ENCODE measurements around the gene KRT39. TPM values are rescaled to one million over a fixed set of nuclear protein-coding genes. Genes with fewer than 3 reads are reported as not detected.

Gene KRT39
- total and polyA plus RNA-seq, 2 of the 13 experiments (the other 11 are each of a cell fraction or from before 2014, with no cell fraction given): 0.07 to 1.2 TPM

DNA sequence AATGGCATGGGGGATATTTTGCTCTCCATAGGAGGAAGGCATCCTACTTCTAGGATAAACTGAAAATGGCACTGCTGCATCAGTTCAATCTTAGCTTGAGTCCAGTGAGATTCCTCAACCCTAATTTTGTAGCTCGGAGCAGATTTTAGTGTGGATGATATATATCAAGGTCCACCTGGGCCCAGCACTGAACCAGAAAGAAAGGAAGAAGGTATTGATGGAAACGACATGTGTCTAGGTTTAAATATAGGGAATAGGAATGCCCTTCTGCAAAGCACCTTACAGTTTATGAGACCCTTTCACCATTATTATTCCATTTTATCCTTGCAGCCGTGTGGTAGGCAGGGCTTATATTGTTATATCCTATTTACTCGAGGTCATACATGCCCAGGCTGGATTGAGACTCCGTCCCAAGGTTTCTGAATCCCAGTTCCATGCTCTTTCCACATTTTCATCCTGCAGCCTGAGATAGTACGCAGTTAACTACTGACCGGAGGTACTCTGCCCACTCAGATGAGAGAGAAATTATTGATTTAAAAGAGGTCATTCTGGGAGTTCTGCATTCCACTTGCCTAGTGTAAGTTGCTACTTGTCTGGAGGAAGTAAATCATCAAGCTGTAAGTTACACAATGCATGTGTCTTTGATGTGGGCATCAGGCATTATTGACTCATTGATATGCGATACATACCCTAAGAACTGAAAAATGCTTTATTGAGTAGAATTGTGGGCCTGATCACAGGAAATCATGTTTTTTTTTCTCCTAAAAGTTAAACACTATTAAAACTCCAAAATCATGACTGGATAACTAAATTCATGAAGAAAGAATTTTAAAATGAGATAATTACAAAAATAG, 10.1 kb downstream of the KRT39 start (continued):
- TF ChIP-seq ZGPAT (CRISPR knock-in tag; IDR thresholded peaks at IDR 0.05): peak; percentile 99
- TF ChIP-seq ZNF44 (CRISPR knock-in tag; IDR thresholded peaks at IDR 0.05): no peak
- TF ChIP-seq HOXA9 (CRISPR knock-in tag; IDR thresholded peaks at IDR 0.05; ENCODE audit: borderline replicate concordance): peak; percentile 94; the same call in 1 of the 2 replicates
- TF ChIP-seq ZNF230 (CRISPR knock-in tag; IDR thresholded peaks at IDR 0.05): no peak
- TF ChIP-seq PPARG (CRISPR knock-in tag; conservative IDR thresholded peaks at IDR 0.05): peak; percentile 91
- TF ChIP-seq GATA4 (IDR thresholded peaks at IDR 0.05; ENCODE audit: borderline replicate concordance, low read depth): peak; percentile 99
- TF ChIP-seq STAT6 (CRISPR knock-in tag; IDR thresholded peaks at IDR 0.05; ENCODE audit: borderline replicate concordance): peak; percentile 97; the same call in 1 of the 2 replicates
- TF ChIP-seq, protein P1, sequence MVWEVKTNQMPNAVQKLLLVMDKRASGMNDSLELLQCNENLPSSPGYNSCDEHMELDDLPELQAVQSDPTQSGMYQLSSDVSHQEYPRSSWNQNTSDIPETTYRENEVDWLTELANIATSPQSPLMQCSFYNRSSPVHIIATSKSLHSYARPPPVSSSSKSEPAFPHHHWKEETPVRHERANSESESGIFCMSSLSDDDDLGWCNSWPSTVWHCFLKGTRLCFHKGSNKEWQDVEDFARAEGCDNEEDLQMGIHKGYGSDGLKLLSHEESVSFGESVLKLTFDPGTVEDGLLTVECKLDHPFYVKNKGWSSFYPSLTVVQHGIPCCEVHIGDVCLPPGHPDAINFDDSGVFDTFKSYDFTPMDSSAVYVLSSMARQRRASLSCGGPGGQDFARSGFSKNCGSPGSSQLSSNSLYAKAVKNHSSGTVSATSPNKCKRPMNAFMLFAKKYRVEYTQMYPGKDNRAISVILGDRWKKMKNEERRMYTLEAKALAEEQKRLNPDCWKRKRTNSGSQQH (CRISPR knock-in tag; IDR thresholded peaks at IDR 0.05; ENCODE audit: low read depth): peak; percentile 91; the same call in 1 of the 2 replicates
- TF ChIP-seq FOSL1 (CRISPR knock-in tag; IDR thresholded peaks at IDR 0.05; ENCODE audit: borderline replicate concordance): peak; percentile 78; the same call in 1 of the 2 replicates
- TF ChIP-seq CREB1 (IDR thresholded peaks at IDR 0.05): peak; percentile 74
- peak; percentile 91 for TF ChIP-seq CREB1 (CRISPR knock-in tag; IDR thresholded peaks at IDR 0.05)
- peak; percentile 79; the same call in 1 of the 2 replicates for TF ChIP-seq GATAD1 (CRISPR knock-in tag; IDR thresholded peaks at IDR 0.05)
- no peak for TF ChIP-seq SP1 (IDR thresholded peaks at IDR 0.05)
- no peak for TF ChIP-seq SP1 (CRISPR knock-in tag; IDR thresholded peaks at IDR 0.05)
- peak; percentile 94; the same call in 1 of the 2 replicates for TF ChIP-seq NR1H2 (CRISPR knock-in tag; IDR thresholded peaks at IDR 0.05; ENCODE audit: borderline replicate concordance, low read depth)
- TF ChIP-seq REST (IDR thresholded peaks at IDR 0.05; ENCODE audit: borderline replicate concordance in 1 of 2, low read depth in 1 of 2, low read length in 2 of 2): peak in 1 of 2 experiments; percentile 76; a peak in 2 of 4 replicates
- peak; percentile 50; the same call in 1 of the 2 replicates for TF ChIP-seq ZNF451 (CRISPR knock-in tag; IDR thresholded peaks at IDR 0.05)
- peak; percentile 95 for TF ChIP-seq JUND (CRISPR knock-in tag; IDR thresholded peaks at IDR 0.05)
- TF ChIP-seq MAZ (IDR thresholded peaks at IDR 0.05; ENCODE audit: borderline replicate concordance, low read depth, low read length): 0 out of 2 replicates have a peak, but pooled peaks have one; percentile 21
- no peak for TF ChIP-seq MAZ (CRISPR knock-in tag; IDR thresholded peaks at IDR 0.05; ENCODE audit: low read depth)

Measured in HepG2 (cell line).